Astrocyte (in vitro differentiated cells and primary cell): ENCODE measurements around the gene TMEM41B. TPM values are rescaled to one million over a fixed set of nuclear protein-coding genes. Genes with fewer than 3 reads are reported as not detected.

Experiments used
- DNase-seq: peaks from one replicate; pipeline ENCODE4 v3.0.0-alpha.2; 2010; ENCODE audit warnings: low read depth
- FAIRE-seq: peaks from 2 replicates; lab custom pipeline; 2011; peaks lifted over from hg19 to GRCh38; lab: Jason Lieb, UNC
- H2AFZ ChIP-seq: 2 replicates; pipeline ENCODE4 v1.6.0; 2012; ENCODE audit warnings: low read depth, low read length, inconsistent platforms
- H3K27ac ChIP-seq: 2 replicates; pipeline ENCODE4 v1.5.1; 2011; ENCODE audit warnings: low read depth, low read length, inconsistent platforms
- H3K27me3 ChIP-seq: 2 replicates; pipeline ENCODE4 v1.6.0; 2011; ENCODE audit warnings: low read length, inconsistent platforms; ENCODE audit not compliant: insufficient read depth
- H3K36me3 ChIP-seq: 2 replicates; pipeline ENCODE4 v1.5.1; 2011; ENCODE audit warnings: low read length, inconsistent platforms; ENCODE audit not compliant: insufficient read depth
- H3K4me1 ChIP-seq: 2 replicates; pipeline ENCODE4 v1.5.1; 2011; ENCODE audit warnings: low read length, inconsistent platforms; ENCODE audit not compliant: insufficient read depth
- H3K4me2 ChIP-seq: 2 replicates; pipeline ENCODE4 v1.6.0; 2012; ENCODE audit warnings: low read length, inconsistent platforms
- H3K4me3 ChIP-seq: 2 replicates; pipeline ENCODE4 v1.5.1; 2011; ENCODE audit warnings: low read depth, mild to moderate bottlenecking, low read length, inconsistent platforms; ENCODE audit not compliant: insufficient read depth
- H3K79me2 ChIP-seq: 2 replicates; pipeline ENCODE4 v1.6.0; 2012; ENCODE audit warnings: mild to moderate bottlenecking, low read length, inconsistent platforms; ENCODE audit not compliant: insufficient read depth
- H3K9ac ChIP-seq: 2 replicates; pipeline ENCODE4 v1.6.0; 2012; ENCODE audit warnings: mild to moderate bottlenecking, low read length, inconsistent platforms
- H3K9me3 ChIP-seq: 2 replicates; pipeline ENCODE4 v1.5.1; 2012; ENCODE audit warnings: low read depth, mild to moderate bottlenecking, low read length, inconsistent platforms; ENCODE audit not compliant: insufficient read depth
- H4K20me1 ChIP-seq: 2 replicates; pipeline ENCODE4 v1.6.0; 2012; ENCODE audit warnings: low read length, inconsistent platforms; ENCODE audit not compliant: insufficient read depth
- H3K27ac Mint-ChIP-seq: one replicate; pipeline ENCODE4 v1.8.0; 2021; ENCODE audit warnings: mild to moderate bottlenecking, mixed read lengths; ENCODE audit not compliant: unreplicated experiment
- H3K27me3 Mint-ChIP-seq: one replicate; pipeline ENCODE4 v1.8.0; 2021; ENCODE audit warnings: low read depth, mixed read lengths; ENCODE audit not compliant: unreplicated experiment
- H3K36me3 Mint-ChIP-seq: one replicate; pipeline ENCODE4 v1.8.0; 2021; ENCODE audit warnings: low read depth, mixed read lengths; ENCODE audit not compliant: unreplicated experiment
- H3K4me1 Mint-ChIP-seq: one replicate; pipeline ENCODE4 v1.8.0; 2021; ENCODE audit warnings: low read depth, mixed read lengths; ENCODE audit not compliant: unreplicated experiment
- H3K4me3 Mint-ChIP-seq: one replicate; pipeline ENCODE4 v1.8.0; 2021; ENCODE audit warnings: mild to moderate bottlenecking, moderate library complexity, mixed read lengths; ENCODE audit not compliant: unreplicated experiment
- H3K9me3 Mint-ChIP-seq: one replicate; pipeline ENCODE4 v1.8.0; 2021; ENCODE audit warnings: mild to moderate bottlenecking, mixed read lengths; ENCODE audit not compliant: unreplicated experiment
- EZH2 ChIP-seq: IDR thresholded peaks from 2 replicates; pipeline ENCODE4 v1.6.1; 2012; ENCODE audit warnings: mild to moderate bottlenecking, low read length, inconsistent platforms; ENCODE audit not compliant: insufficient read depth
- total RNA-seq: library from RNA; stranded (reverse); gene quantifications from 2 replicates; pipeline ENCODE4 v1.2.1, GENCODE V29; 2021
- TF ChIP-seq, protein P1 (sequence below): IDR thresholded peaks from 2 replicates; pipeline ENCODE4 v1.5.1; 2011; ENCODE audit warnings: low read depth, mild to moderate bottlenecking, inconsistent platforms, low read length, moderate library complexity; ENCODE audit not compliant: insufficient read depth

TMEM41B gene
- total RNA-seq, 1 donor from 2014 or later: 43.8 TPM

DNA sequence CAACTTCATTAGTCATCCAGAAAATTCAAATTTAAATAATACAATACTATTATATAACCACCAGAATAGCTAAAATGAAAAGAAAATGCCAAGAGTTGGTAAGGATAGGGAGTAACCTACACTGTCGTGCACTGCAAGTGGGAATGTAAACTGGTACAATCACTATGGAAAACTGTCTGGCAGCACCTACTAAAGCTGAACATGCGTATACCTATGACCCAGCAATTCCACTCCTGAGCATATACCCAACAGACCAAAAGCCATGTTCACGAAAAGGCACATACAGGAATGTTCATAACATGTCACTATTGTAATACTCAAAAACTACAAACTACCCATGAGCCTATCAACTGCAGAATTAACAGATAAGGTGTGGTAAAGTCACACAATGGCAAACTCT is 81.9 kb downstream of the TMEM41B start:
- Histone ChIP-seq H3K4me3 (no peak overlapping the region), H3K4me2 (no peak overlapping the region), H3K9ac (no peak overlapping the region), H3K4me1 (peaks cover 10% of the 10 kb centered on the region), H3K27ac (no peak overlapping the region), H3K36me3 (no peaks in the 10 kb centered on the region), H2AFZ (no peak overlapping the region), H4K20me1 (peaks cover 86% of the 10 kb centered on the region), H3K9me3 (no peaks in the 10 kb centered on the region), H3K79me2 (peaks cover 95% of the 10 kb centered on the region), H3K27me3 (no peaks in the 10 kb centered on the region)
- FAIRE-seq (no peak), DNase-seq (no peak)
- peaks cover 32% of the 10 kb centered on the region for H3K4me1 Mint-ChIP-seq
- H3K36me3 Mint-ChIP-seq: peaks cover 3% of the 10 kb centered on the region
- no peaks in the 10 kb centered on the region for H3K9me3 Mint-ChIP-seq
- TF ChIP-seq, protein P1, sequence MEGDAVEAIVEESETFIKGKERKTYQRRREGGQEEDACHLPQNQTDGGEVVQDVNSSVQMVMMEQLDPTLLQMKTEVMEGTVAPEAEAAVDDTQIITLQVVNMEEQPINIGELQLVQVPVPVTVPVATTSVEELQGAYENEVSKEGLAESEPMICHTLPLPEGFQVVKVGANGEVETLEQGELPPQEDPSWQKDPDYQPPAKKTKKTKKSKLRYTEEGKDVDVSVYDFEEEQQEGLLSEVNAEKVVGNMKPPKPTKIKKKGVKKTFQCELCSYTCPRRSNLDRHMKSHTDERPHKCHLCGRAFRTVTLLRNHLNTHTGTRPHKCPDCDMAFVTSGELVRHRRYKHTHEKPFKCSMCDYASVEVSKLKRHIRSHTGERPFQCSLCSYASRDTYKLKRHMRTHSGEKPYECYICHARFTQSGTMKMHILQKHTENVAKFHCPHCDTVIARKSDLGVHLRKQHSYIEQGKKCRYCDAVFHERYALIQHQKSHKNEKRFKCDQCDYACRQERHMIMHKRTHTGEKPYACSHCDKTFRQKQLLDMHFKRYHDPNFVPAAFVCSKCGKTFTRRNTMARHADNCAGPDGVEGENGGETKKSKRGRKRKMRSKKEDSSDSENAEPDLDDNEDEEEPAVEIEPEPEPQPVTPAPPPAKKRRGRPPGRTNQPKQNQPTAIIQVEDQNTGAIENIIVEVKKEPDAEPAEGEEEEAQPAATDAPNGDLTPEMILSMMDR: no peak
- no peak for TF ChIP-seq EZH2
- H3K27me3 Mint-ChIP-seq: no peaks in the 10 kb centered on the region
- H3K27ac Mint-ChIP-seq: peak overlapping the region; percentile 59
- H3K4me3 Mint-ChIP-seq: no peak overlapping the region

DNA sequence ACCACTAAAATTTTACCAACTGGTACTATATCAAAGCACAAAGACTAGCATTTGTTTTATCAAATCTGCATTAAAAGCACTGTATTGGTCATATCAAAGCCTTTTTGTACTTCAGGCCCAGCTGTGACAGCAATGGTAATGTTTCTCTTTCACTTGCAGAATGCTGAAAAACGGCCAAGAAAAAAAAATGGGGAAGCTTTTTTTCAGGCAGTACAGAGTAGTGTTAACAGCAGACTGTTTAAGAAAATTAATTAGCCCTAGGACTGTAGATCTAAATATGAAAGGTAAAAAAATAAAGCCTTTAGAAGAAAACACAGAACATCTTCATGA is 82.6 kb downstream of the TMEM41B start:
- no peak overlapping the region for H3K27ac ChIP-seq
- peak overlapping the region; percentile 82 for H3K27ac Mint-ChIP-seq
- H3K36me3 Mint-ChIP-seq: peaks cover 3% of the 10 kb centered on the region
- H3K9ac ChIP-seq: no peak overlapping the region
- H3K4me2 ChIP-seq: peak overlapping the region; percentile 73
- no peaks in the 10 kb centered on the region for H3K27me3 Mint-ChIP-seq
- peaks cover 32% of the 10 kb centered on the region for H3K4me1 Mint-ChIP-seq
- H3K36me3 ChIP-seq: no peaks in the 10 kb centered on the region
- peaks cover 84% of the 10 kb centered on the region for H4K20me1 ChIP-seq
- H3K9me3 ChIP-seq: no peaks in the 10 kb centered on the region
- FAIRE-seq (no peak), DNase-seq (peak; percentile 70)
- peaks cover 10% of the 10 kb centered on the region for H3K4me1 ChIP-seq
- no peaks in the 10 kb centered on the region for H3K9me3 Mint-ChIP-seq
- H3K4me3 Mint-ChIP-seq: peak overlapping the region; percentile 37
- H2AFZ ChIP-seq: no peak overlapping the region
- TF ChIP-seq, protein P1: no peak
- TF ChIP-seq EZH2: no peak
- H3K27me3 ChIP-seq: no peaks in the 10 kb centered on the region
- H3K79me2 ChIP-seq: peaks cover 95% of the 10 kb centered on the region
- H3K4me3 ChIP-seq: no peak overlapping the region

Other genes starting within 250 kb of the TMEM41B start
- gene SCUBE2, start 223.0 kb downstream of the TMEM41B start, total RNA-seq: 1.5 and 1.6 TPM in 2 replicates
- gene DENND5A, start 49.2 kb downstream of the TMEM41B start, total RNA-seq: 147 and 156 TPM in 2 replicates
- 142 and 158 TPM in 2 replicates for gene IPO7, start 70.1 kb upstream of the TMEM41B start, total RNA-seq
- 20.9 and 28.3 TPM in 2 replicates for gene ZNF143, start 146.4 kb upstream of the TMEM41B start, total RNA-seq